ENCODE results near the gene ARHGAP31.

DNA sequence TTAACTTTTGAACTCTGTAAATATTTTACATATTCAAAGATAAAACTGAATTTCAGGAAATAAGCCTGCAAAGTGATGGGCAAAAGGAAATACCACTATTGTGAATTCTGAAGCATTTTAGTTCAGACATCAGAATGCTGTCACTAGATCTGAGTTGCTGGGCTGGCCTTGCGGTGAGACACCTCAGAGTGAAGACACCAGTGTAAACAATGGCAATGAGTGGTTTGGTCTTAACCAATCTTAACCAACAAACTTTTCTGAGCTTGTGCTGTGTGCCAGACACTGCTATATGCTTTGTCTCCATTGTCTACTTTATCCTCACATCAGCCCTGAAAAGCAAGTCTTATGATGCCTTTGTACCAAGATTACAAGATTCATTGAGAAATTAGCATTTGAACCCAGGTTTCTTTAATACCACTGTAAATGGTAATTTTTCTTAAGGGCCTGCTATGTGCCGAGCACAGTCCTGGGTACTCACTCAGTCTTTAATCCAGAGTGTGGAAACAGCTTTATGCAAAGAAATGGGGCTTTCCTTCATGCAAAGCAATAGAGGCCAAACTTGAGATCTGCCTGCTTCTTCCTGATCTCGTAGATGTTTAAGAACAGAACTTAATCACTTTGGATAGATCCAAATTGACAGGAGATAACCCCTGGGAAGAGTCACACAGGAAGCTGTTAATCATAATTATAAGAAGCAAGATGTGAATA, 114.2 kb downstream of the ARHGAP31 start:
- TF ChIP-seq, protein P1, sequence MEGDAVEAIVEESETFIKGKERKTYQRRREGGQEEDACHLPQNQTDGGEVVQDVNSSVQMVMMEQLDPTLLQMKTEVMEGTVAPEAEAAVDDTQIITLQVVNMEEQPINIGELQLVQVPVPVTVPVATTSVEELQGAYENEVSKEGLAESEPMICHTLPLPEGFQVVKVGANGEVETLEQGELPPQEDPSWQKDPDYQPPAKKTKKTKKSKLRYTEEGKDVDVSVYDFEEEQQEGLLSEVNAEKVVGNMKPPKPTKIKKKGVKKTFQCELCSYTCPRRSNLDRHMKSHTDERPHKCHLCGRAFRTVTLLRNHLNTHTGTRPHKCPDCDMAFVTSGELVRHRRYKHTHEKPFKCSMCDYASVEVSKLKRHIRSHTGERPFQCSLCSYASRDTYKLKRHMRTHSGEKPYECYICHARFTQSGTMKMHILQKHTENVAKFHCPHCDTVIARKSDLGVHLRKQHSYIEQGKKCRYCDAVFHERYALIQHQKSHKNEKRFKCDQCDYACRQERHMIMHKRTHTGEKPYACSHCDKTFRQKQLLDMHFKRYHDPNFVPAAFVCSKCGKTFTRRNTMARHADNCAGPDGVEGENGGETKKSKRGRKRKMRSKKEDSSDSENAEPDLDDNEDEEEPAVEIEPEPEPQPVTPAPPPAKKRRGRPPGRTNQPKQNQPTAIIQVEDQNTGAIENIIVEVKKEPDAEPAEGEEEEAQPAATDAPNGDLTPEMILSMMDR (IDR thresholded peaks at IDR 0.05), result no peak
- no peak for TF ChIP-seq POLR2A (IDR thresholded peaks at IDR 0.05)
